ENCODE results near the gene FDXR. TPM values are rescaled to one million over a fixed set of nuclear protein-coding genes. Genes with fewer than 3 reads are reported as not detected.
A peak's percentile ranks its signal among the peaks of the same experiment; 100 is the strongest.

The FDXR gene
- total RNA-seq, 2 donors from 2014 or later: 4.1 to 7.9 TPM

DNA sequence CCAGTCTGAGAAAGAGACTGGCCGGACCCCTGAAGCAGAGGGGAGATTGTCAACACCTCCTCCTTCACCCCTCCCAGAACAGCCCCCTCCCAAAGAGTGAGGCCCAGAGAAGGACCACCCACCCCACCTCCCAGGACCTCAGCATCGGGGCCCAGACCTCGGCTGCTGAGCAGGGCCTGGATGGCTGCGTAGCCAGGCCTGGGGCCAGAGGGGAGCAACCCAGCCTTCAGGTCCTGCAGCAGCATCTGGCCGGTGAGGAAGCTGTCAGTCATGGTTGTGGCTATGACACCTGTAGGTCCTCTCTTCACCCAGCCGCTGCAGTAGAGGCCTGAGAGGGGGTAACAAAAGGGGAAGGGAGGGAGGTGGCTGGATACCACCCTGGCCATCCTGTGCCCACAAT, 9.9 kb downstream of the FDXR start:
- Histone ChIP-seq H3K36me3 (no peaks in the 10 kb centered on the region), H3K4me3 (no peak overlapping the region), H3K4me1 (peaks cover 0 to 44% of the 10 kb centered on the region in 2 donors), H3K27ac (no peak overlapping the region), H3K9me3 (no peaks in the 10 kb centered on the region), H3K27me3 (peaks cover 7% of the 10 kb centered on the region in 2 donors)
- DNase-seq (ENCODE audit: low spot score): no peak
- TF ChIP-seq, protein P1, sequence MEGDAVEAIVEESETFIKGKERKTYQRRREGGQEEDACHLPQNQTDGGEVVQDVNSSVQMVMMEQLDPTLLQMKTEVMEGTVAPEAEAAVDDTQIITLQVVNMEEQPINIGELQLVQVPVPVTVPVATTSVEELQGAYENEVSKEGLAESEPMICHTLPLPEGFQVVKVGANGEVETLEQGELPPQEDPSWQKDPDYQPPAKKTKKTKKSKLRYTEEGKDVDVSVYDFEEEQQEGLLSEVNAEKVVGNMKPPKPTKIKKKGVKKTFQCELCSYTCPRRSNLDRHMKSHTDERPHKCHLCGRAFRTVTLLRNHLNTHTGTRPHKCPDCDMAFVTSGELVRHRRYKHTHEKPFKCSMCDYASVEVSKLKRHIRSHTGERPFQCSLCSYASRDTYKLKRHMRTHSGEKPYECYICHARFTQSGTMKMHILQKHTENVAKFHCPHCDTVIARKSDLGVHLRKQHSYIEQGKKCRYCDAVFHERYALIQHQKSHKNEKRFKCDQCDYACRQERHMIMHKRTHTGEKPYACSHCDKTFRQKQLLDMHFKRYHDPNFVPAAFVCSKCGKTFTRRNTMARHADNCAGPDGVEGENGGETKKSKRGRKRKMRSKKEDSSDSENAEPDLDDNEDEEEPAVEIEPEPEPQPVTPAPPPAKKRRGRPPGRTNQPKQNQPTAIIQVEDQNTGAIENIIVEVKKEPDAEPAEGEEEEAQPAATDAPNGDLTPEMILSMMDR (IDR thresholded peaks at IDR 0.05): no peak

DNA sequence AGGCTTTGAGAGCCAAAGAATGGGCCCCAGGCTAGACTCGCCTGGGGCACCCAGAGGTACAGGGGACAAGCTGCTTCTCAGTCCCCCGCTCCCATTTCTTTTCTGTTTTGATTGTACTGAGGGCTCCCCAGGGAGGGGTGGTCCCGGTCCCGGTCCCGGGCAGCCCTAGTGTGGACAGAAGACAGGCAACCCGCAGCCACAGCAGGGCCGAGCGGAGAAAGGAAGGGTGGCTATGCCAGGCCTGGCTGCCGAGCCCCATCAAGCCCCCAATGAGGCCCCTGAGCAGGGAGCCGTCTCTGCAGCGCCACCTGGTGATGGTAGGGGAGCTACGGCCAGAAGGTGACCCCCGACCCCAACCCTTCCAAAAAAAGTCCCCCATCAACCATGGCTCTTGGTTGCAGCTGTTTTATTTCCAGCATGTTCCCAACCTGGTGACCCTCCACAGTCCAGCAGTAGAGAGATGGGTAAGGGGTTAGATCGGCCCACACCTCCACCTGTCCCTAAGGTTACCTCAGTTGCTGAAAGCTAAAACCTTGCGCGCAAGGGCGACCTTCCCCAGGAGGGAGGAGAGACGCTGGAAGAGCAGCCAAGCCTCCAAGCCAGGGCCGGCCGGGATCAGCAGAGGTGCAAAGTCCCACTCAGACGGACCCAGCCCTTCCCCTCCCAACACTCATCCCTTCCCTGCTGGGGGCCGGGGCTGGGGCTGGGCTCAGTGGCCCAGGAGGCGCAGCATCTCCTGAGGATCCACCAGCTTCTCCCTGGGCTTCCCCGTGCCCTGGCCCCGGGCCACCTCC, 10.5 kb downstream of the FDXR start:
- Histone ChIP-seq H3K4me1 (peaks cover 0 to 41% of the 10 kb centered on the region in 2 donors), H3K9me3 (no peaks in the 10 kb centered on the region), H3K4me3 (peak overlapping the region; percentile 48 to 58), H3K36me3 (no peaks in the 10 kb centered on the region), H3K27me3 (peaks cover 7% of the 10 kb centered on the region in 2 donors), H3K27ac (peak overlapping the region; percentile 75 to 86)
- TF ChIP-seq, protein P1 (IDR thresholded peaks at IDR 0.05): peak; percentile 68 to 89
- no peak for DNase-seq (ENCODE audit: low spot score)

DNA sequence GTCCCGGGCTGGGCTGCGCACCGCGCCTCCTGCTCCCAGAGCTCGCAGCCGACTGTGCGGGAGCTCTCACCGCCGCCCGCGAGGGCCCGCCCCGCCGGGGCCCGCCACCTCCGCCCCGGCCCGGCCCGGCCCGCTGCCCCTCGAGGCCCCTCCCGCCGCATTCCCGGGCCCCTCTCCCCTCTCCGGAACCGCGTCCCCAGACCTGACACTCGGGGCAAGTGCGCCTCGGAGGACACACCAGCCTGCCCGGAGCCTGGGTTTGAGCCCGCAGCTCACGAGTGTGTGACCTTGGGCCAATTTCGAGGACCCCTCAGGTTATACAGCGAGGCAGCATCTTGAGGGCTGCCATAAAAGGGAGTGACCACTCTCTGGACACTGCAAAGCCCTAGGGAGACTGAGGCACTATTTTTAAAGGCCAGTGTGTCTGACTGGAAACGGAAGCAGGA, 11.1 kb downstream of the FDXR start:
- TF ChIP-seq, protein P1 (IDR thresholded peaks at IDR 0.05): no peak
- no peaks in the 10 kb centered on the region for H3K36me3 ChIP-seq
- H3K27ac ChIP-seq: peak overlapping the region; percentile 75 to 86
- peaks cover 7% of the 10 kb centered on the region in 2 donors for H3K27me3 ChIP-seq
- H3K9me3 ChIP-seq: no peaks in the 10 kb centered on the region
- H3K4me1 ChIP-seq: peaks cover 0 to 41% of the 10 kb centered on the region in 2 donors
- peak overlapping the region; percentile 48 to 58 for H3K4me3 ChIP-seq
- no peak for DNase-seq (ENCODE audit: low spot score)

DNA sequence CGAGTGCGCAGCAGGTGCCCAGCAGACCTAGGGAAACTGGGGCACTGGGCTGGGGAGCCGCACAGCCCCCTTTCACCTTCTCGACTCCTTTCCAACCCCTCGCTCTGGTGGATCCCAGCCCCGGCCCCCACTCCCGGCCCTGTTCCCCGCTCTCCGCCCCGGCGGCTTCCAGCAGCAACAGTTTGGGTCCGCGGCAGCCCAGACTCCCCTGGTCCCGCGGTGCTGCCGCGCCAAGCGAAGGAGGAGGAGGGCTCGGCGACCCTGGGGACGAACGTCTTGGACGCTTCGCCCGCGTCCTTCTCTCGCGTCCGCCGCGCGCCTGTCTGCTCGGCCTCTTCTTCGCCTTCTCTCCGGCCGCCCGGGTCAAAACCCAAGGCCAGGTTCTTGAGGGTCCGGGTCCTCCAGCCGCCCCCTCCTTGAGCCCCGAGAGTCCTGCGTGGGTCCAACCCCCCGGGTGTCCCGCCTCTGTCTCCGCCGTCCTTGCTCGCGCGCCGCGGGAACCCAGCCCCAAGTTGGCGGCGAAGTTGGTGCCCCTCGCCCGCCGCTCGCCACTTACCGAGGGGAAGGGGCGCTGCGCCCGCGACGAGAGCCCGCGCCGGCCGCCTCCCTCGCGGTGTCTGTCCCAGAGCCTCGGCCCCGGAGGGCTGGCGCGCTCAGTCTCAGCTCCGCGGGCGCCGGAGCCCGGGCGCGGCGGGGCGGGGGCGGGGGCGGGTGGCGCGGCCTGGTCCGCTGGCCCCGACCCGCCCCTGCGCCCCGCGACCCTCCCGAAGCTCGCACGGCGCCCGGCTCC, 11.7 kb downstream of the FDXR start:
- Histone ChIP-seq H3K27ac (peak overlapping the region; percentile 79 to 86), H3K9me3 (no peaks in the 10 kb centered on the region), H3K4me1 (peaks cover 0 to 41% of the 10 kb centered on the region in 2 donors), H3K36me3 (no peaks in the 10 kb centered on the region), H3K27me3 (peaks cover 7% of the 10 kb centered on the region in 2 donors), H3K4me3 (peak overlapping the region; percentile 48 to 58)
- TF ChIP-seq, protein P1 (IDR thresholded peaks at IDR 0.05): no peak
- DNase-seq (ENCODE audit: low spot score): no peak

DNA sequence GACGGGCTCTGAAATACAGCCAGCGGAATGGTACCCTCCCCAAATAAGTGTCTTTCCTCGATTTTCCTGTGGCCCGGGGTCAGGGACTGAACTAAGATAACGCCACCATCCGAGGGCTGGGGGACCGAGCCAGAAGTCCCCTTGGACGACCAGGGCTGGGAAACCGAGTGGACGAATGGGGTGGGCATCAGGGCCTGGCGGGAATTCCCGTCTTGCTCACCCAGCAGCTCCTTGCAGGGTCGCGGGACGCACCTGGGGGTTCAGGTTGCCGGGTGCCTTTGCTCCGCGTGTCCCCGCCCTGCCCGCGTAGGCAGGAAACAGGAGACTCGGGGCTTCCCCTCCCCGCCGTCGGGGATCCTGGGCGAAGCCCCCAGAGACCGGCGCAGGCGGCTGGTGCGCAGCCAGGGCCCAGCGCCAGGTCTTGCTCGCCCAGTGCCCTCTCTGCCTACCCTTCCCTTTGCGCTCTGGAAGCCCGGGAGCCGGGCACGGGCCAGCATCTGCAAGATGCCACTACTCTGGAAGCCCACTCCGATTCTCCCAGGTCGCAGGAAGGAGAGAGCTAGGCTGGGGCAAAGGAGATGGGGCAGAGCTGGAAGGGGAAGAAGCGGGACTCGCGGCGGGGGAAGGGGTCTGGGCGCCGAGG, 12.4 kb downstream of the FDXR start:
- H3K4me3 ChIP-seq: peak overlapping the region; percentile 48 to 58
- H3K9me3 ChIP-seq: no peaks in the 10 kb centered on the region
- peaks cover 0 to 41% of the 10 kb centered on the region in 2 donors for H3K4me1 ChIP-seq
- peak overlapping the region; percentile 79 to 86 for H3K27ac ChIP-seq
- H3K36me3 ChIP-seq: no peaks in the 10 kb centered on the region
- DNase-seq (ENCODE audit: low spot score): no peak
- peaks cover 7% of the 10 kb centered on the region in 2 donors for H3K27me3 ChIP-seq
- TF ChIP-seq, protein P1 (IDR thresholded peaks at IDR 0.05): no peak
